GM13977 (cell line): Measurements from ENCODE around the gene LRRC14B.

ENCODE experiments used
- DNase-seq: peaks from one replicate; pipeline ENCODE4 v3.0.0; 2012; ENCODE audit warnings: low spot score
- in situ Hi-C: fragments of 300-500 bp; cut with MboI; formaldehyde crosslinking; loops from one replicate; pipeline ENCODE4 v1.12.0; 2022; ENCODE audit warnings: low sequenced_read_pairs, low pct_unique_long_range_greater_than_20kb, mixed read lengths, inconsistent platforms; ENCODE audit not compliant: unreplicated experiment
- TF ChIP-seq, protein P1 (sequence below): IDR thresholded peaks from 2 replicates; pipeline ENCODE4 v1.5.1; 2012; ENCODE audit warnings: mild to moderate bottlenecking, control low read depth; ENCODE audit not compliant: insufficient read depth; ENCODE audit errors: extremely low read depth, missing control alignments

LRRC14B gene

DNA sequence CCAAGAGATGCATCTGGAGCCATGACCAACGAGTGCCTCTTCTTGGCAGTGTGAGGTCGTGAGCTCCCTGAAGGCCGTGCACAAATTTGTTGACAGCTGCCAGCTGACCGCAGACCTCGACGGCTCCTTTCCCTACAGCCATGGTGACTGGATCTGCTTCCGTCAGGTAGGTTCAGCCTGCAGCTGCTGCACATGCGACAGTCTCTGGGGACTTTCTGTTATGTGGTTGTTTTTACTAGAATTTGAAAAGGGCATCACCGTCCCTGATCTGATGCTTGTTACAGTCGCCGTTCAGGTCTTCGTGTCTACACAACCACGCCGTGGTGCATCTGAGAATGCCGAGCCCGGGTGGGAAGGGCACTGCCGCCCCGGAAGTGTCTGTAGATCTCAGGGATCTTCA is 36.5 kb upstream of the LRRC14B start:
- in situ Hi-C loops = no loop called here
- TF ChIP-seq, protein P1, sequence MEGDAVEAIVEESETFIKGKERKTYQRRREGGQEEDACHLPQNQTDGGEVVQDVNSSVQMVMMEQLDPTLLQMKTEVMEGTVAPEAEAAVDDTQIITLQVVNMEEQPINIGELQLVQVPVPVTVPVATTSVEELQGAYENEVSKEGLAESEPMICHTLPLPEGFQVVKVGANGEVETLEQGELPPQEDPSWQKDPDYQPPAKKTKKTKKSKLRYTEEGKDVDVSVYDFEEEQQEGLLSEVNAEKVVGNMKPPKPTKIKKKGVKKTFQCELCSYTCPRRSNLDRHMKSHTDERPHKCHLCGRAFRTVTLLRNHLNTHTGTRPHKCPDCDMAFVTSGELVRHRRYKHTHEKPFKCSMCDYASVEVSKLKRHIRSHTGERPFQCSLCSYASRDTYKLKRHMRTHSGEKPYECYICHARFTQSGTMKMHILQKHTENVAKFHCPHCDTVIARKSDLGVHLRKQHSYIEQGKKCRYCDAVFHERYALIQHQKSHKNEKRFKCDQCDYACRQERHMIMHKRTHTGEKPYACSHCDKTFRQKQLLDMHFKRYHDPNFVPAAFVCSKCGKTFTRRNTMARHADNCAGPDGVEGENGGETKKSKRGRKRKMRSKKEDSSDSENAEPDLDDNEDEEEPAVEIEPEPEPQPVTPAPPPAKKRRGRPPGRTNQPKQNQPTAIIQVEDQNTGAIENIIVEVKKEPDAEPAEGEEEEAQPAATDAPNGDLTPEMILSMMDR = no peak
- no peak for DNase-seq

DNA sequence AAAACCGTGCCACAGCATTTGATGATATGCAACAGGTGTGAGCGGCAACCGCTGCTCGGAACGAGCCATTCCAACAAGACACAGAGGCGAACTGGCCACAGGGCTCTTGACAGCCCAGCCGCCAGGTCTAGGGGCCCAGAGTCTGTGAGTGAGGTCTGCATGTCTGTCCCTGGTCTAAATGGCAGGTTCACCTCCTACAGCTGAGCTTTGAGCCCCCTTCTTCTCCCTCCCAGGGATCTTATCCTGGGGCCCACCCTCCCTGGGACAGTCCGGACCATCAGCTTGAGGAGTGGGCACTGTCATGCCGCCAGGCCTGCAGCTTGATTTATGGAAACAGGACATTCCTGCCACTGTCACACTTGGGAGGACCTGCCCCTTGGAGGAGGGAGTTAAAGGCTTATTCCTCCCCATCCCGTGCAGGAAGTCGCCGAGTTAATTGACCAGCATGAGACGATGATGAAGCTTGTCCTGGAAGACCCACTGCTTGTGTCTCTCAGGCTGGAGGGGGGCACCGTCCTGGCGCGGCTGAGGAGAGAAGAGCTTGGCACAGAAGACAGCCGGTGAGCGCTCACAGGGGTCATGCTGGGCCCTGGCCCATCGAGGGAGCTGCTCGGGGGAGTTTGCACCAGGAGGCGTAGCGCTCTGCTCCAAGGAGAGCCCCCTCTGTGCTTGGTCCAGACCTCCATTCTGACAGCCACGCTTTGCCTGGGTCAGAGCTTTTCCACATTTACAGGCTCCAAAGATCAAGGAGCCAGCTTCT is 35.5 kb upstream of the LRRC14B start:
- in situ Hi-C loops = no loop called here
- no peak for DNase-seq
- TF ChIP-seq, protein P1 = no peak

DNA sequence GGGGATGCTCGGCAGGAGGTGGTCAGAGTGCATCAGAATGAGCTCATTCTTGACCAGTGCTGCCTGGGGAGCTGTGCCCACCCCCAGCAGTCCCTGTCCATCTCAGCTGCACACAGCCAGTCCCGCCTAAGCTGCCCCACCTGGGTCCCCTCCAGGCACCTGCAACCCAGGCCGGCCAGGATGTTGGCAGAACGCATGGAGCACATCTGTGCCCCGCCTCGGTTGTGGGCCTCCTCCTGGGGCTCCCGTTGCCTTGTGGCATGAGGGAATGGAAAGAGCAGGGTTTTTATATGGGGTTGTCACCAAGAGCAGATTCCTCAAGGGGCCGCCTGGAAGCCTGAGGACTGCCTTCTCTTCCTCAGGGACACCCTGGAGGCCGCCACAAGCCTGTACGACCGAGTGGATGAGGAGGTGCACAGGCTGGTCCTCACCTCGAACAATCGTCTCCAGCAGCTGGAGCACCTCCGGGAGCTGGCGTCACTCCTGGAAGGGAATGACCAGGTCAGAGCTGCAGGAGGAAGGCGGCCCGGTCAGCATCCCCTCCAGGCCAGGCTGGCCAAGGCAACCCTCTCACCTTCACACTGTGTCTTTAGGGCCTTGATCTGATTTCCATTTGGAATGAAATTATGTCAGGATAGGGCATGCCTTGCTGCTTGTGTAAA is 34.8 kb upstream of the LRRC14B start:
- DNase-seq = no peak
- in situ Hi-C loops = no loop called here
- TF ChIP-seq, protein P1 = no peak

DNA sequence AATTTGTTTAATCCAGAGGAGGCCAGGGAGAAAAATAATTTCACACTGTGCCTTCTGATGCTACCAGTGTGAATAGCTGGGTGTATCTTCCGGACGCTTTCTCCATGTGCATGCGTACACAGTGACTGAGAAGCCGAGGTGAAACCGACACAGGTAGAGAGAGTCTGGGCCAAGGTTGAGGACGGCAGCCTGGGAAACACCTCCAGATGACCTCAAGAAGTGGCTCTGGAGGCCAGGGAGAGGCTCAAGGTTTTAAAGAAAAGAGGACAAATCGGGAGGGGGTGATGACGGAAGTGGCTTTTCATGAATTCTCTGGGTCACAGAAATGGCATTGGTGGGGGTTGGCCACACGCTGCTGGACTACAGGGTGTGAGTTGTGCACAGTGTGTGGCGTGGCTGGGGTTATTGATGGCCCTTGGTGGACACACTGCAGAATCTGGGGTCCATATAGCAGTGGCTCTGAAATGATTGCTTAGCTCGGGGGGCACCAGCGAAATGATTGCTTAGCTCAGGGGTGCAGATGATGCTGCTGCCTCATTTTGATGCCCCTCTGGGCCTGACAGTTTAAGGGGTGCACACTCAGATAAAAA is 34.1 kb upstream of the LRRC14B start:
- DNase-seq = no peak
- TF ChIP-seq, protein P1 = no peak
- in situ Hi-C loops = no loop called here

DNA sequence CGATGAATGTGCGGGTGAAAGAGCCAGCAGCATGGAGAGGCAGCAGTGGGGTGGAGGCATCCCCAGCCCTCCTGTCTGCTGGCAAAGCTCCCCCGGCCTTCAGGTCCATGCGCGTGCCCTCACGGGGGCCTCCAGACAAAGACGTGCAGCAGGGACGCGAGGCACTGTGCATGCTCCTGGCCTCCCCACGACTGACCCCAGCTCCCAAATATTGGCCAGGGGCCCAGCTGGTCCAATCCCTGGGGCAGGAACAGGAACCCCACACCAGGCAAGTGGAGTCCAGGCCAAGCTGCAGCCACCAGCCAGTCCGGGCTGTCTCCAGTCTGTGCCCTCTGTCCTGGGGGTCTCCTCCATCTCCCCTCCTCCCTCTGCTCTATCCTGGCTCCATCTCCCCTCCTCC is 33.5 kb upstream of the LRRC14B start:
- in situ Hi-C loops = no loop called here
- DNase-seq = no peak
- TF ChIP-seq, protein P1 = no peak

DNA sequence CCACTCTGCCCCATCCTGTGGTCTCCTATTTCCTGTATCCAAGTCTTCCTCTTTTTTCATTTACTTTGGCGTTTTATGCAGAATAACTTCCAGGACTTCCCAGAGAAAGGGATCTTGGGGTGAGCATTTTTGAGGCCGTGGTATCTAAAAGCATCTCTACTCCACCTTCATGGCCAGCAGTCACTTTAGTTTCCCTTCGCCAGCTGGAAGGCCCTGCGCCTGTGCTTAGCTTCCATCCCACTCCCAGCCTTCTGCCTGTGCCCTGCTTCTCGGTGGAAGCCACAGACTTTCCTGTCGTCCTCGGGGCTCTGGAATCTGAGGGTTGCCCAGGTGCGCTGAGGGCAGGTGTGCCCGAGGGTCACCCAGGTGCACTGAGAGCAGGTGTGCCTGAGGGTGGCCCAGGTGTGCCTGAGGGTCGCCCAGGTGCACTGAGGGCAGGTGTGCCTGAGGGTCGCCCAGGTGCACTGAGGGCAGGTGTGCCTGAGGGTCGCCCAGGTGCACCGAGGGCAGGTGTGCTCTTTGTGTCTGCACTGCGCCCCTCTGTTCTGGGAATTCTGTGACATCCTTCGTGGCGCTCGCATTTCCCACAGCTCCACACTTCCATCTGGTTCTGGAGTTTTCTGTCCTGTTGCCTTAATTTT is 32.4 kb upstream of the LRRC14B start:
- TF ChIP-seq, protein P1 = no peak
- in situ Hi-C loops = no loop called here
- no peak for DNase-seq
